TTC549 (cell line): ENCODE data around the gene DSCAML1.

Experiments used
- FAIRE-seq: peaks from 2 replicates; lab custom pipeline; 2012; peaks lifted over from hg19 to GRCh38; lab: Jason Lieb, UNC

DSCAML1 gene

DNA sequence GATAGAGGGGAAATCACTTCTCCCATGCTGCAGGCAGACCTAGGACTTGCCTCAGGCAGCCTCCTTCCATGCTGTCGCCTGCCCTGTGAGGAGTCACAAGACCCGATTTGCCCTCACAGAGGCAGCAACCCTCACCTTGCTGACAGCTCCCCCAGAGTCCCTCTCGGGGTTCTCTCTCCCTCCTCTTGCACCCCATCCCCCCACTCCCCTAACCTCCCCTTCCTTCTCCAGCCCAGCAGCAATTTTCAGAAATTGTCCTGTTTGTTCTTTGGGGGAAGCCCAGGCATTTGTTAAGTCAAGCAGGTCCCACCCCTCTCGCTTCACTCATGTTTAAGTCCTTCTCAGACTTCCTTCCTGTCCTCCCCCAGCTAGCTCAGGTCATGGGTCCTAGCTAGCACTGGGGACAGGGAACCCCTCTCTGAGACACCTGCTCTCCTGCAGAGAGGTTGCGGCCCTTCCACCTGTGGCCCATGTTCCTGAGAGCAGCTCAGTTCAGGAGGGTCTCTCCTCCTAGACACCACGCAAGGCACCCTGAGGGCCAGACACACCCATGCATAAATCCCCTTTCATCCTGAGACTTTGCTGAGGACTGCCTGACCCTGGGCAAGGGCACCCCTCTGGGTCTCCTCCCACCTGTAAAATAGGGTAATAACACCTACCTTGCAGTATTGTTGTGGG, 33.8 kb upstream of the DSCAML1 start:
- FAIRE-seq: no peak

- no peak for FAIRE-seq
Observed at GRCh38 chr11:117830072-117830471, 33.1 kb upstream of the DSCAML1 start.

GRCh38 chr11:117829369-117829725, 32.3 kb upstream of the DSCAML1 start:
- FAIRE-seq: no peak

DNA sequence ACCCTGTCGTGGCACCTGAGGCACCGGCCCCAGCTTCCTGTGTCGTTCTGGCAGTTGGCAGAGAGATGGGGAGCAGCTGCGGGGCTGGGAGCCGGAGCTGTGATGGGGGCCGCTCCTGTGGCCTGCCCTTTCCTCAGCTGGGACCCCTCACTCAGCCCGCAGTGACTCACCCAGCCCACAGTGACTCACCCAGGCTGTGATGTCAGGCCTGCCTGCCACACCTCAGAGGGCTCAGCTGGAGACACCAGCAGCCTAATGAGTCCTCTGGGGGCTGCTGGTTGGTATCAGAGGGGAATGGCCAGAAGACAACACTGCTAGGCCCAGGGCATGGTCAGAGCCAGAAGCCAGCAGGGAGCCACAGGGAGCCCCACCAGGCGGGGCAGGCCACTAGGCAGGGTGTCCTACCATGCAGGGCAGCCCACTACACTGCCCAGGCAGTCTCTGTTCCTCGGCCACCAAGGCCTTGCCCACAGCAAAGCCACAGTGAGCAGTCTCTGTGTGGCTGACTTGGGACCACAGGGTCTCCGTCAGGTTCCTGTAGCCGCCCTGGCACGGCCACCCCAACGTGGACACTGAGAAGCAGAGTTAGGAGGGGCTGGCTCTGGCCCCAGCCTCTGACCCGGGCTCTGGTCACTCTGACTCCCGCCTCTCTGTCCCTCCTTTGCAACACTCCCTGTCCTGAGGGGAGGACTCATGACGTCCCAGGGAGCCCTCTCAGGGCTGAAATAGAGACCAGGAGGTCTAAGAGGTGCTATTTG, 31.8 kb upstream of the DSCAML1 start:
- no peak for FAIRE-seq

DNA sequence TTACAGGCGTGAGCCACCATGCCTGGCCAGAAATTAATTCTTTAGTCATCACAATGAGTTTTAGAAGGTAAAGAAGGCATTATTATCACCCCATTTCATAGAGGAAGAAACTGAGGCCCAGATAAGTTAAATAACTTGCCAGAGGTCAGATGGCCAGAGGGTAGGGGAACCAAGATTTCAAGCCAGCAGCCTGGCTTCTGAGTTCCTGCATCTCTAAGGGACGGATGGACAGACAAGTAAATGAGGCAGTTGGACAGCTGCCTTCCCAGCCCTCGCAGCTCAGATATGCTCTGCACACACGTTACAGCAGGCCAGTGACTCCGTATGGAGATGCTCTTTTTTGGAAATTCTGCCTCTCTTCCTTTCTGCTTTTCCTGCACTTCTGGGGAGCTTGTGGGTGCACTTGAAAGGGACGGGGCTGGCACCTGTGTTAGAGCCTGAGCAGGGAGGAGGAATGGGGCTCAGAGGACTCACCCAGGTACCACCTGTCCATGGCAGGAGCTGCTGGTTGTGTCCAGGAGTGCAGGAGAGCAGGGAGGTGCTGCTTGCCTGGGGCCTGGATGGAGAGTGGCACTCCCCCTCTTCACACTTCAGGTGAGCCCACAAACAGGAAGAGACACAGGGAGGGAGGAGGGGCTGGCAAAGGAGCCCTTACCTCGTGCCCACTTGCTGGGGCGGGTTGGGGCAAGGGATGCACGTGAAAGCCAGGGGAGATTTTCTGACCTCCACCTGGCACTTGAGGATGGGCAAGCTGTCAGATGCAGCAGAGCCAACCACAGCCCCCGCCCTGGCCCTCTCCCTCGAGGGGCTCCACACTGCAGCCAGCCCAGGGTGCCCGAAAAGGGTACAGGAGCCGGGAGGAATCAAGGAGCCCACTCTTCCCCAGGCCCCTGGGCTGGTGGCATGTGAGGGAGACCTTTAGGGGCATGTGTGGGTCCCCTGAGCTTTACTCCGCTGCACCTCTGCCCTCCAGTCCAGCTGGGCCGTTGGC, 30.8 kb upstream of the DSCAML1 start:
- no peak for FAIRE-seq

DNA sequence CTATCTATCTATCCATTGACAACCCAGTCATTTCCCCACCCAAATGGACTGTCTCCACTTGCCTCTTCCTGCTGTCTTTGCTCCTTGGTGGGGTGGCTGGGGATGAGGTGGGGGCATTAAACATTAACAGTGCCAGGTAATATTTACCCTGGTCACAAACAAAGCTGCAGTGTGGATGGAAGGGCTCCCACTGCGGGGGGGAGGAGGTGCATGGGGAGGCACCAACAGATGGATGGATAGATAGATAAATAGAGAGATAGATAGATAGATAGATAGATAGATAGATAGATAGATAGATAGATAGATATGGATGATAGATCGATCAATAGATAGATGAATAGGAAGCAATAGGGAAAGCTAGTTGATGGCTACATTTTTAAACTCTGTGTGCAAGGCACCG, 29.8 kb upstream of the DSCAML1 start:
- no peak for FAIRE-seq

GRCh38 chr11:117826190-117826570, 29.2 kb upstream of the DSCAML1 start:
- FAIRE-seq: no peak

DNA sequence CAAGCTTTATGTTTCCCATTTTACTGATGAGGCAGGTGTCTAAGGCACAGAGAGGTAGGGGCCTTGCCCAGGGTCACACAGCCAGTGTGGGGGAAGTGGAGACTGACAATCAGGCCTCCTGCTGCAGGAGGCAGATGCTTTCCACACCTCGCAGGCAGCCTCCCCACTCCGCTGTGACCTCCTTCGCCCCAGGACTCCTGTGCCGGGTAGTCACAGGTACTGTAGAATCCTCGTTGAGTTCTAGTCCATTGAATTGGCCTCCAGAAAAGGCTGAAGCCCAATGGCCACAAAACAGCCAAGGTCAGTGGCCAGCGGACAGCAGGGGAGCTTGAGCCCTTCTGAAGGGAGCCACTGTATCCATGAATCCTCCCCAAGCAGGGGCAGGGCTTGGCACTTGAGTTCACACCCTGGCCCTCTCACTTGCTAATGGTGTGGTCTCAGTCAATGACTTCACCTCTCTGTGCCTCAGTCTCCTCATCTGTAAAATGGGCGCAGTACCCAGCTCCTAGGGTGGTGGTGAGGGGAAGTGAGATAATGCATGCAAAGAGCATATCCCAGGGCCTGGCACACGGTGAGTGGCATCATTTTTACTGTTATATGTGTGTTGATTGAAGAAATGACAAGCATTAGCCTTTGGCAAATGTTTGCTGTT, 28.6 kb upstream of the DSCAML1 start:
- no peak for FAIRE-seq

- FAIRE-seq: no peak
Observed at GRCh38 chr11:117824571-117825537, 27.8 kb upstream of the DSCAML1 start, which contains the start of gene FXYD2. FXYD2 (minus strand) TSS chr11:117824744; CDS start chr11:117824678, 66 bp downstream.

GRCh38 chr11:117823946-117824420, 27.0 kb upstream of the DSCAML1 start:
- no peak for FAIRE-seq

GRCh38 chr11:117823294-117823945, 26.4 kb upstream of the DSCAML1 start:
- FAIRE-seq: no peak

- FAIRE-seq: no peak
Observed at GRCh38 chr11:117822074-117823033, 25.3 kb upstream of the DSCAML1 start.

DNA sequence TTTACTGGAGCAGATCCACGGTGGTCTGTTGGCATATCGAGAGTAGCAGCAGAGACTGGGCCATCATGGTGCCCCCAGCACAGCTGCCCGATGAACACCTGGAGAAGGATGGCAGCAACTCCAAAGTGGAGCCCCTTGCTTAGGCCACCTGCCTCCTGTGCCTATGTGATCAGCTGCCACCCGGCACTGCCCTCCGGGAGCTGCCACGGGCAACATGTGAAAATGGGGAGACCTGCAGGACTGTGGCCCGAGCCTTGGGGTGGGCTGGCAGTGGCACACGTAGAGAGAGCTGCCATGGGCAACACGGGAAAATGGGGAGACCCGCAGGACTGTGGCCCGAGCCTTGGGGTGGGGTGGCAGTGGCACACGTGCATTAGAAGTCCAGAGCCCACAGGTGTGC, 24.4 kb upstream of the DSCAML1 start:
- FAIRE-seq: no peak

GRCh38 chr11:117820516-117820915, 23.5 kb upstream of the DSCAML1 start:
- no peak for FAIRE-seq

GRCh38 chr11:117820071-117820470, 23.1 kb upstream of the DSCAML1 start:
- FAIRE-seq: no peak

DNA sequence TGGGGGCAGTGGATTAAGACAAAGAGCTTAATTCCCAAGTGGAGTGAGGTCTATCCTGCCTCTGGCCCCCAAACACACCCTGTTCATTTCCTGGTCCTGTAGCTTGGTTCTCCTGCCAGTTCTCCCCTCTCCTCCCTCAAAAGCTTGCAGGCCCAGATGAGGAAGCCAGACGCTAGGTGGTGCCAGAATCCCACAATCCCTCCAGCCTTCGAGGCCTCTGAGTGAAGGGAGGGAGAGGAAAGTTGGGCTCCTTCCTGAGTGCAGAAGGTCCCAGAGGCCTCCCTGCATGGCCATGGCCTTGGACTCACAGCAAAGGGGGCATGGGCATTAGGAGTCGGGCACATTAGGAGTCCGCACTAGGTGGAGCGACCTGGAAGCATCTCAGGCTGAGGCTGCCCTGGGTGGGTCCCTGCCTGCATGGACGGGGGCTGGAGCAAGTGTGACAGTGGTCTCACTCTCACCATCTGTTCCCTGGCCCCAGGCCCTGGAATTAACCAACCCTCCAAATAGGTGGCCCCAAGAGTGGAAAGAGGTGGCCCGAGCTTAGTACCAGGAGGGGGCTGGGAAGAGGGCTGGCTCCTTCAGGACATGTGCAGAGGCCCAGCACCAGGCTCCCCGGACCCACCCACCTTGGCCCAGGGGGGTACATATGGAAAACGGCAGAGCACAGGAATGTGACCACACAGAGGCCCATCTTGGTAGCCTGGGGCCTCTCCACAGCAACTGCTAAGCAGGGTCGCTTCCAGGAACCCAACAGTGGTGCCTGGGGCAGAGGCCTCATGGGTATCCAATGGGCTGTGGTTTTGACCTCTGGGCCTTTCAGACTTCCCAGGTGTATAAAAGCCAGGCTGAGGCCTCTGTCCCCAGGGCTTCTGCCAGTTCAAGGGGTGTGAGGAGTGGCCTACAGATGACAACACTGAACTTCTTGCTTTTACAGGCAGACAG, 22.4 kb upstream of the DSCAML1 start:
- no peak for FAIRE-seq

DNA sequence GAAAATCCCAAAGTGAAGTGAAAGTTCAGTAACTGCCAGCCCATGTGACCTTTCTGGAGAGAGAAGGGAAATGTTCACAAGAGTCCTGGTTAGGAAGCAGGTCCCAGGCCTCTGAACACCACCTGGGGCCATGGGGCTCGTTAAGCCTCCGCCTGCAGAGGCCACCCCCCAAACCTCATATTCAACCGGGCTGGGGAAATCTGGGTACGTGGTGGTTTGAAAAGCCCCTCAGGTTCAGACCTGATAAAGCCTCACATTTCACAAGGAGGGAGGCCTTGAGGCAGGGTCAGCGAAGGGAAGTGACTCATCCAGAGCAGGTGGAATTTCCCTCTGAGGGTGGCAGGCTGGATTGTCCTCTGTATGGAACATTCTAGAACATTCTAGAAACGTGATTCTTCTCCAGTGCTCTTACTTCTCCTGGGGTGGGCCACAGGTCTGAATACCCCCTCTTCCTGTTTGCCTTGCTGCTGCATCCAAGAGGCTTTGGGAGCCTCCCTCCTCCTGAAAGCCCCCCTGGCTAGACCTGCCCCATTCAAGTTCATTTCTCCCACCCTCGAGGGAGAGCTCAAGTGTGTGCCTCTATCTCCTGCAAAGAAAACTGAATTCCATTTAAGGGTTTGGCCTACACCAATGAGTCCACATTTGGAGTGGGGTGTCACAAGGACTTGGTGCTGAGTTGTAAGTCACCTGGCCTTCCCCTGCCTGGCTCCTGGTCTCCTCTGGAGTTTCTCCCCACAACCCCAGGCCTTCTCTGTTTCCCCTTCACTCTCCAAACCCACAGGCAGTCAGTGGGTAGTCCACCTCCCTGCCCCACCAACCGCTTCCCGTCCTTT, 21.2 kb upstream of the DSCAML1 start:
- no peak for FAIRE-seq
